ENCODE results near the gene IGDCC3. TPM values are rescaled to one million over a fixed set of nuclear protein-coding genes. Genes with fewer than 3 reads are reported as not detected.

Gene IGDCC3
- total and polyA plus RNA-seq, 2 of the 8 experiments (the other 6 are each of a cell fraction or from before 2014, with no cell fraction given) = 26.8 to 45.7 TPM

GRCh38 chr15:65388306-65389080, 10.7 kb upstream of the IGDCC3 start:
- H3K14ac ChIP-seq (ENCODE audit: insufficient read length) = no peak overlapping the region
- POLR2A ChIA-PET (ENCODE audit: partially characterized antibody) = interaction anchor here (0.6 to 6.7 kb wide), 6 partner anchors 10 to 83 kb away, joined by 3 to 35 read pairs (median 3); partner anchors contain the start of genes IGDCC3 and RNU5B-1
- no peak for TF ChIP-seq SP1 (IDR thresholded peaks at IDR 0.05; ENCODE audit: low read depth, low read length)

More at GRCh38 chr15:65388306-65389080, 10.7 kb upstream of the IGDCC3 start:
- Histone ChIP-seq H2BK120ac (replicated peaks; ENCODE audit: low read depth, low read length) (no peak overlapping the region), H3K56ac (replicated peaks; ENCODE audit: insufficient read length, low read depth, low read length) (no peak overlapping the region), H3K18ac (ENCODE audit: extremely low read depth, low read length) (no peak overlapping the region), H2BK5ac (ENCODE audit: low read depth, low read length) (no peak overlapping the region), H3K4me3 (ENCODE audit: extremely low read depth in 1 of 4, insufficient read depth in 2 of 4, low read depth in 3 of 4, low read length in 4 of 4) (no peak overlapping the region), H3K27me3 (replicated peaks in 1 of 4; ENCODE audit: control insufficient read depth in 3 of 4, extremely low read depth in 1 of 4, insufficient read depth in 3 of 4, low read length in 3 of 4) (no peaks in the 10 kb centered on the region; a peak in 2 of 7 replicates), H4K5ac (ENCODE audit: insufficient read length, low read depth, low read length) (no peak overlapping the region), H3K36me3 (ENCODE audit: control insufficient read depth in 2 of 4, insufficient read depth in 4 of 4, low read length in 3 of 4) (peaks cover 0 to 3% (median 0%) of the 10 kb centered on the region in 4 experiments; a peak in 2 of 8 replicates), H3K79me1 (ENCODE audit: low read depth, low read length) (no peaks in the 10 kb centered on the region), H3K9ac (replicated peaks in 1 of 4; ENCODE audit: extremely low read depth in 1 of 4, low read depth in 3 of 4, low read length in 3 of 4) (no peak overlapping the region), H3K23me2 (ENCODE audit: low read depth, low read length) (peaks cover 3% of the 10 kb centered on the region; the same call in 1 of the 2 replicates), H2AFZ (ENCODE audit: low read length) (no peak overlapping the region), H2BK20ac (ENCODE audit: low read length) (no peak overlapping the region), H3K27ac (ENCODE audit: low read depth, low read length) (no peak overlapping the region), H4K91ac (replicated peaks; ENCODE audit: insufficient read length, low read length) (no peak overlapping the region), H2AK5ac (ENCODE audit: low read depth, low read length) (no peak overlapping the region), H4K20me1 (replicated peaks in 1 of 2; ENCODE audit: control insufficient read depth in 1 of 2, insufficient read depth in 2 of 2, low read length in 2 of 2) (no peaks in the 10 kb centered on the region), H2BK15ac (ENCODE audit: low read length) (no peak overlapping the region), H3K4ac (replicated peaks; ENCODE audit: insufficient read length, low read depth, low read length) (no peak overlapping the region), H3K9me3 (ENCODE audit: insufficient read depth in 2 of 2, low read depth in 1 of 2, low read length in 1 of 2) (no peaks in the 10 kb centered on the region), H2BK12ac (ENCODE audit: low read depth, low read length) (no peak overlapping the region), H3K23ac (ENCODE audit: insufficient read length) (no peak overlapping the region), H3K4me1 (replicated peaks in 1 of 4; ENCODE audit: control insufficient read depth in 3 of 4, insufficient read depth in 4 of 4, low read length in 3 of 4) (peaks cover 0 to 10% (median 6%) of the 10 kb centered on the region in 4 experiments; a peak in 6 of 7 replicates), H4K8ac (ENCODE audit: extremely low read depth, insufficient read depth, low read length) (no peak overlapping the region), H3K4me2 (ENCODE audit: insufficient read depth in 1 of 2, low read depth in 2 of 2, low read length in 2 of 2) (no peak overlapping the region), H3K79me2 (ENCODE audit: control insufficient read depth in 1 of 2, insufficient read depth in 2 of 2, low read length in 2 of 2) (no peaks in the 10 kb centered on the region)
- DNase-seq (ENCODE audit: low read depth in 1 of 2, low spot score in 2 of 2) = no peak
- no peak for FAIRE-seq
- 93% methylated on average over 16 of the region's 17 CpGs; no CpG with 5 or more reads in 1 of the 2 experiments for WGBS, 2 experiments (ENCODE audit: extremely low coverage in 1 of 2, insufficient coverage in 1 of 2, insufficient read length in 1 of 2, insufficient replicate concordance in 2 of 2, low coverage in 1 of 2, low lambda C conversion rate in 2 of 2, missing lambda C conversion rate in 1 of 2)
- CTCF ChIA-PET (ENCODE audit: partially characterized antibody) = interaction anchor here (0.6 to 18.3 kb wide), 8 partner anchors 11 to 130 kb away, joined by 3 to 547 read pairs (median 24); no protein-coding TSS in a partner anchor

Data from H1 (cell line).